Stimulated activated naive B cell treated with anti-CD40 and anti-IgM and Interleukin-4, amounts not matched to agents 10 μg/mL and 1 μg/mL and 100 μg/mL, for 72 hours (primary cell): ENCODE data around the gene CNPY3.
"Not testable (repeated sequence)": the region's sequence is repeated elsewhere in the genome, so short reads cannot be mapped to it uniquely, and the experiment has no call there.

ENCODE experiments used
- ATAC-seq, 2 donors: fragments of 150-1000 bp; cut with Tn5 transposase; replicated peaks; 2 replicates each; pipeline ENCODE4 v1.10.0; 2021; ENCODE audit warnings: moderate library complexity in 1 of 2
- DNase-seq: peaks from one replicate; pipeline ENCODE4 v3.0.0; 2021
- H3K27ac Mint-ChIP-seq: one replicate; pipeline ENCODE4 v1.8.0; 2022; ENCODE audit warnings: mild to moderate bottlenecking, mixed read lengths
- H3K27me3 Mint-ChIP-seq, 2 donors: one replicate each; pipeline ENCODE4 v1.8.0; 2022; ENCODE audit warnings: mixed read lengths in 2 of 2
- H3K36me3 Mint-ChIP-seq, 2 donors: one replicate each; pipeline ENCODE4 v1.8.0; 2022; ENCODE audit warnings: mixed read lengths in 2 of 2, mild to moderate bottlenecking in 1 of 2
- H3K4me1 Mint-ChIP-seq, 2 donors: one replicate each; pipeline ENCODE4 v1.8.0; 2022; ENCODE audit warnings: mixed read lengths in 2 of 2, mild to moderate bottlenecking in 1 of 2
- H3K4me3 Mint-ChIP-seq, 2 donors: one replicate each; pipeline ENCODE4 v1.8.0; 2022; ENCODE audit warnings: mild to moderate bottlenecking in 2 of 2, mixed read lengths in 2 of 2, moderate library complexity in 1 of 2
- H3K9me3 Mint-ChIP-seq, 2 donors: one replicate each; pipeline ENCODE4 v1.8.0; 2022; ENCODE audit warnings: mixed read lengths in 2 of 2, mild to moderate bottlenecking in 1 of 2

Gene CNPY3

DNA sequence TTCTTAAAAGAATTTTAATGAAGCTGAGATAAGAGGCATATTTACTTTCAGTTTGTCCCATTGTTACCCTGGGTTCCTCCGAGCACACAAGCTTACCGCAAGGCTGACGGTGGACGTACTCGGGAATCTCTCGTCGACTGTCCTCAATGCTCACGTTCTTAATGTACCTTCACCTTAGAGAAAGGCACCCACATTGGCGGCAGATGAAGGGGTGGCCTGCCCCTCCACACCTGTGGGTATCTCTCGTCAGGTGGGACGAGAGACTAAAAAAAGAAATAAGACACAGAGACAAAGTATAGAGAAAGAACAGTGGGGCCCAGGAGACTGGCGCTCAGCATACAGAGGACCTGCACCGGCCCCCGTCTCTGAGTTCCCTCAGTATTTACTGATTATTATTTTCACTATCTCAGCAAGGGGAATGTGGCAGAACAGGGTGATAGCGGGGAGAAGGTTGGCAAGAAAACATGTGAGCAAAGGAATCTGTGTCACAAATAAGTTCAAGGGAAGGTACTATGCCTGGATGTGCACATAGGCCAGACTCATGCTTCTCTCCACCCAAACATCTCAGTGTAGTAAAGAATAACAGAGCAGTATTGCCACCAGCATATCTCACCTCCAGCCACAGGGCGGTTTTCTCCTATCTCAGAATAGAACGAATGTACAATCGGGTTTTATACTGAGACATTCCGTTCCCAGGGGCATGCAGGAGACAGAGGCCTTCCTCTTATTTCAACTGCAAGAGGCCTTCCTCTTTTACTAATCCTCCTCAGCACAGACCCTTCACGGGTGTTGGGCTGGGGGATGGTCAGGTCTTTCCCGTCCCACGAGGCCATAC lies 26.6 kb upstream of the CNPY3 start:
- H3K9me3 Mint-ChIP-seq, DNase-seq, H3K36me3 Mint-ChIP-seq, H3K27ac Mint-ChIP-seq, H3K4me3 Mint-ChIP-seq, ATAC-seq, H3K27me3 Mint-ChIP-seq: not testable (repeated sequence)
- peaks cover 6 to 22% of the 10 kb centered on the region in 2 donors for H3K4me1 Mint-ChIP-seq

DNA sequence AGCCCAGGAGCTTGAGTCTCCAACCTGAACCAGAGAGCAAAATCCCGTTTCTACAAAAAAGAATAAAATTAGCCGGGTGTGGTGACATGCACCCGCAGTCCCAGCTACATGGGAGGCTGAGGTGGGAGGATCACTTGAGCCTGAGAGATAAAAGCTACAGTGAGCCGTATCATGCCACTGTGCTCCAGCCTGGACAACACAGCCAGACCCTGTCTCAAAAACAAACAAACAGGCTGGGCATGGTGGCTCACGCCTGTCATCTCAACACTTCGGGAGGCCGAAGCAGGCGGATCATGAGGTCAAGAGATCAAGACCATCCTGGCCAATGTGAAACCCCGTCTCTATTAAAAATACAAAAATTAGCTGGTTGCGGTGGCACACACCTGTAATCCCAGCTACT lies 24.8 kb upstream of the CNPY3 start:
- H3K27ac Mint-ChIP-seq = no peak overlapping the region
- H3K4me3 Mint-ChIP-seq = no peak overlapping the region
- H3K4me1 Mint-ChIP-seq = peaks cover 6 to 22% of the 10 kb centered on the region in 2 donors
- DNase-seq (no peak), ATAC-seq (no peak)
- H3K36me3 Mint-ChIP-seq = no peaks in the 10 kb centered on the region
- no peaks in the 10 kb centered on the region for H3K9me3 Mint-ChIP-seq
- H3K27me3 Mint-ChIP-seq = no peaks in the 10 kb centered on the region

DNA sequence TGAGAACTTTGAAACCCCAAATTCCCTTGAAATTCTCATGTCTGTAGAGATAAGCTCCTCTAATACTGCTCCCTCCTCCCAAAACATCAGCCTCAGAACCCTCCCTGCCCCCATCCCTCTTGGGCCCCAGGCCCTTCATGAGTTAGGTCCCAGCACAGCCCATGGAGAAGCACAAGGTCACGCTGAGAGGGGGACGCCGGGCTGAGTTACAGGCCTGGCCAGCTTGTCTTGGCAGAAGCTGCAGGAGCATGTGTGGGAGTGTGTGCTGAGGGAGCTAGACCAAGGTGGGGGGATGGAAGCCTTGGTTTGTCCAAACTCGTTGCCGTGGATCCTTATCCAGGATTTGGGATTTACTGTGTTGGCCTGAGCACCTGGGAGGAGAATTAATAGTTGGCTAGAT lies 21.9 kb upstream of the CNPY3 start:
- H3K4me3 Mint-ChIP-seq = no peak overlapping the region
- peaks cover 5 to 15% of the 10 kb centered on the region in 2 donors for H3K4me1 Mint-ChIP-seq
- no peaks in the 10 kb centered on the region for H3K9me3 Mint-ChIP-seq
- H3K27me3 Mint-ChIP-seq = peaks cover 5 to 8% of the 10 kb centered on the region in 2 donors
- no peaks in the 10 kb centered on the region for H3K36me3 Mint-ChIP-seq
- H3K27ac Mint-ChIP-seq = no peak overlapping the region
- DNase-seq (no peak), ATAC-seq (no peak)

DNA sequence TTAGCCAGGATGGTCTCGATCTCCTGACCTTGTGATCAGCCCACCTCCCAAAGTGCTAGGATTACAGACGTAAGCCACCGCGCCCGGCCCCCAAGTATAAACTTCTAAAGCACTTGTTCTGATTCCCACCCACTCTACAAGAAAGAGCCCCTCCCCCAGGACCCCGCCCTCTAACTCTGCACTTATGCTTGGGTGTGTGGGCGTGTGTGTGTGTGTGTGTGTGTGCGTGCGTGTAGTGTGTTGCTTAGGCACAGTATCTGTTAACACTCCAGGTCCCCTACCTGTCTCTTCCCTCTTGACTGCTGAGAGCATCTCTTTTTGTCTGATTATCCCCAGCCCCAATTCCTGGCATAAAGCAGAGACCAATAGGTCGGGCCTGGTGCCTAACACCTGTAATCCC lies 19.4 kb upstream of the CNPY3 start:
- H3K4me3 Mint-ChIP-seq = no peak overlapping the region
- DNase-seq (no peak), ATAC-seq (no peak)
- H3K9me3 Mint-ChIP-seq = no peaks in the 10 kb centered on the region
- no peaks in the 10 kb centered on the region for H3K36me3 Mint-ChIP-seq
- H3K4me1 Mint-ChIP-seq = peaks cover 3 to 6% of the 10 kb centered on the region in 2 donors
- peaks cover 5 to 11% of the 10 kb centered on the region in 2 donors for H3K27me3 Mint-ChIP-seq
- H3K27ac Mint-ChIP-seq = no peak overlapping the region

DNA sequence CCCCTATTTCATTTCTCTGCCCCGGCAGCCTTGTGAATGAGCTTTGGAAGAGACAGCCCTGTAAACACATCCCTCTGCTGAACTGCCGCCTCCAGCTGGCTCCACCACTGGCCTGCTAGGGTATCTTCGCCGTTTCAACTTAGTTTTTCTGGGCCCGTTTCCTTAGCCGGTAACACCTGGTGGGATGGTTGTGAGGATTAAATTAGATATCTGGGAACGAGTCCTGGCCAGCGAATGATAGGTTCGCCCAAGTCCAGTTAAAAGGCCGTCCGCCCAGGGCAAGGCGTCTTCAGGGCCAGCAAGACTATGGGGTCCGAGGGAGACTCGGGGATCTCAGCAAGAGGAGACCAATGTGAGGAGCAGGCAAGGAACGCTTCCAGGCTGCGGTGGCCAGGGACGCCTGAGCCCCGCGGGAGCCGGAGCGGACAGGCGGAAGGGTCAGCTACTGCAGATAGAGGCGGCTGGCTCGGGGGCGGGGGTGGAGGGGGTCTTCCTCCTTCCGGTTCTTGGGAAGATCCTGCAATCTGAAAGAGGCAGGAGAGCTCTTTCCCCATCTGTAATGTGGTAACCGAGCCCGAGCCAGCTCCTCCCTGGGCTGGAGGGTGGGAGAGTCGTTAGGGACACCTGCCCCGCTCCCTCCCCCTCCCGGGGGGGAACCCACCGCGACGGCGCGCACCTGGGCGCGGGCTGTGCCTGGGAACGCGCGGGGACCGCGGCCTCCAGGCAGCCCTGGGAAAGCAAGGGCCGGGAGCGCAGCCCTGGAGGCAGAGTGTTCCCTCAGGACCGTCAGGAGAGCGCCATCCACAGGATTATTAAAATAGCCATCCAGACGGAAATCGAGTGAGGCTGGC lies 17.9 kb upstream of the CNPY3 start:
- no peak for ATAC-seq
- Mint-ChIP-seq H3K4me1 (peaks cover 3 to 14% of the 10 kb centered on the region in 2 donors), H3K27ac (no peak overlapping the region), H3K4me3 (peak overlapping the region; percentile 10 to 70), H3K27me3 (peaks cover 5 to 11% of the 10 kb centered on the region in 2 donors), H3K36me3 (no peaks in the 10 kb centered on the region), H3K9me3 (no peaks in the 10 kb centered on the region)
- DNase-seq = no peak

DNA sequence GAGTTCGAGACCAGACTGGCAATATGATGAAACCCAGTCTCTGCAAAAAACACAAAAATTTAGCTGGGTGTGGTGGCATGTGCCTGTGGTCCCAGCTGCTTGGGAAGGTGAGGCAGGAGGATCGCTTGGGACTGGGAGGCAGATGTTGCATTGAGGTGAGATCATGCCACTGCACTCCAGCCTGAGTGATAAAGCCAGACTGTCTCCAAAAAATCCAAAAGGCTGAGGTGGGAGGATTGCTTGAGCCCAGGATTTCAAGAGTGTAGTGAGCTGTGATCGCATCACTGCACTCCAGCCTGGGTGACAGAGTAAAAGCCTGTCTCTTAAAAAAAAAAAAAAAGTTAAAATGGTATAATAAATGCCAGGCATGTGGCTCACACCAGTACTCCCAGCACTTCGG lies 14.7 kb upstream of the CNPY3 start:
- Mint-ChIP-seq H3K4me3 (no peak overlapping the region), H3K27ac (no peak overlapping the region), H3K36me3 (no peaks in the 10 kb centered on the region), H3K27me3 (peaks cover 5 to 11% of the 10 kb centered on the region in 2 donors), H3K9me3 (no peaks in the 10 kb centered on the region), H3K4me1 (peaks cover 5 to 14% of the 10 kb centered on the region in 2 donors)
- DNase-seq = no peak
- ATAC-seq = no peak

DNA sequence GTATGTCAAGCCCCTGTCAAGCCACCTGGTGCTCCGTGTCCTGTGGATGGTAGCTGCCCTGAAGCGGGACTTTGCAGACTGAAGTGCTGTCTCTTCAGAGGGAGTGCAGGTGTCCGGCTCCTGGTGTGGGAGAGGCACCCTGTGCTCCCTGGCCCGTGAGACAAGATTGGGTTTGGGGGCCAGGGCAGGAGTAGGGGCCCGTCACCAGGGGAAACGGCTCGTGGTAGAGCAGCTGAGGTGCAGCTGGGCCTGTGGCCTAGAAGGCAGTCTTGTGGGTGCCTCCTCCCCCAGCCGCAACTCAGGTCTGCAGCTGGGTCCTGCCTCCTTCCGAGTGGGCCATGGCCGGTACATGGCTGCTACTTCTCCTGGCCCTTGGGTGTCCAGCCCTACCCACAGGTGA lies 13.5 kb upstream of the CNPY3 start, which contains the start of gene PTCRA:
PTCRA (plus strand) TSS at position 322 of the 400 bp plus-strand sequence; CDS start at position 339, 17 bp downstream.
- Mint-ChIP-seq H3K9me3 (no peaks in the 10 kb centered on the region), H3K27ac (peak within 1 kb of the TSS; percentile 49), H3K27me3 (peaks cover 5 to 11% of the 10 kb centered on the region in 2 donors), H3K36me3 (no peaks in the 10 kb centered on the region), H3K4me3 (no peak within 1 kb of the TSS), H3K4me1 (peaks cover 5 to 14% of the 10 kb centered on the region in 2 donors)
- ATAC-seq (peak in 1 of 2 donors; percentile 41), DNase-seq (no peak)

DNA sequence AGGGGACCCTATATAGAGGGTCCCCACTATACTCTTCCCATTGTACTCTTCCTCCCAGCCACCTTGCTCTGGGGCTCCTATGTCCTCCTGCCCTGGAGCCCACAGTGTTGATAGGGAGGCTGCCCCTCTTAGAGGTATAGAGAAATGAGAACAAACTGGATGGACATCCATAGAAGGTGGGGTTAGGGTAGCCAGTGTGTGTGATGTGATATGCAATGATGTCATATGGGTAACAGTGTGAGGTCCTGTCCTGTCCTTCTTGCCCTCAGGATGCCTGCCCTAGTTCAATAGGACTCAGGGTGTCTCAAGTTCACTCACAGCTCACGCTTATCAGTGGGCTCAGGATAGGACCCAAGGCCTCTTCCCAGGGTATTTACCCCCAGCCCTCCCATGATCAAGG lies 13.0 kb upstream of the CNPY3 start:
- H3K27me3 Mint-ChIP-seq = peaks cover 1 to 8% of the 10 kb centered on the region in 2 donors
- ATAC-seq = no peak
- no peaks in the 10 kb centered on the region for H3K36me3 Mint-ChIP-seq
- H3K27ac Mint-ChIP-seq = peak overlapping the region; percentile 49
- no peaks in the 10 kb centered on the region for H3K9me3 Mint-ChIP-seq
- no peak overlapping the region for H3K4me3 Mint-ChIP-seq
- H3K4me1 Mint-ChIP-seq = peaks cover 3 to 12% of the 10 kb centered on the region in 2 donors
- no peak for DNase-seq

DNA sequence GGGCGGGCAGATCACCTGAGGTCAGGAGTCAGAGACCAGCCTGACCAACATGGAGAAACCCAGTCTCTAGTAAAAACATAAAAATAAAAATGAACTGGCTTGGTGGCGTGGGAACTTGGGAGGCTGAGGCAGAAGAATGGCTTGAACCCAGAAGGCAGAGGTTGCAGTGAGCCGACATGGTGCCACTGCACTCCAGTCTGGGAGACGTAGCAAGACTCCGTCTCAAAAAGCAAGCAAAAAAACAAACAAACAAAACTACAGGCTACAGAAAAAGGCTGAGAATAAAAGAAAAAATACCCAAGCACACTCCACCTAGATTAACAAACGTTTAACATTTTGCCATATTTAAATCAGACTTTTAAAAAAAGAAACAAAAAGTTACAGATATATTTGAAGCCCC lies 7.5 kb upstream of the CNPY3 start:
- no peak overlapping the region for H3K4me3 Mint-ChIP-seq

DNA sequence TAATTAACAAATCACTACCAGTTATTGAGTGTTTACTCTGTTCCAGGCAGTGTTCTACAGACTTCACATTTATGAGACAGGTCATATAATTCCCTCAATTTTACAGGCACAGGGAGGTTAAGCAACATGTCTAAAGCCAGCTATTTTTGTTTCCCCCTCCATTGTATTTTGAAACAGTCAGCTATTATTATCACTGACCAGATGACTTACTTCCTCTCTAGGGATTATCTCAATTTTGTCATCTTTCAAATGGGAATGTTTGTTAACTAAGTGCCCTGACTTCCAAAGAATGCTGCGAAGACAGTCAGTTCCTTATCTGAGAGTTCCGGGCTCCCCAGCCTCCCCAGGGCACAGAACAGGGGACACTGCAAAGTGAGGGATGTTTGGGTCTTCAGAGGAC lies 5.6 kb upstream of the CNPY3 start:
- Mint-ChIP-seq H3K9me3 (peaks cover 0 to 1% of the 10 kb centered on the region in 2 donors), H3K27me3 (no peaks in the 10 kb centered on the region), H3K27ac (no peak overlapping the region), H3K36me3 (peaks cover 2 to 3% of the 10 kb centered on the region in 2 donors), H3K4me3 (no peak overlapping the region), H3K4me1 (peaks cover 14 to 16% of the 10 kb centered on the region in 2 donors)
- no peak for DNase-seq
- ATAC-seq = no peak

More for the DNA sequence above, 7.5 kb upstream of the CNPY3 start:
- ATAC-seq (no peak), DNase-seq (no peak)
- H3K4me1 Mint-ChIP-seq = peaks cover 10 to 11% of the 10 kb centered on the region in 2 donors
- H3K27me3 Mint-ChIP-seq = no peaks in the 10 kb centered on the region
- H3K9me3 Mint-ChIP-seq = no peaks in the 10 kb centered on the region
- H3K27ac Mint-ChIP-seq = no peak overlapping the region
- H3K36me3 Mint-ChIP-seq = no peaks in the 10 kb centered on the region

DNA sequence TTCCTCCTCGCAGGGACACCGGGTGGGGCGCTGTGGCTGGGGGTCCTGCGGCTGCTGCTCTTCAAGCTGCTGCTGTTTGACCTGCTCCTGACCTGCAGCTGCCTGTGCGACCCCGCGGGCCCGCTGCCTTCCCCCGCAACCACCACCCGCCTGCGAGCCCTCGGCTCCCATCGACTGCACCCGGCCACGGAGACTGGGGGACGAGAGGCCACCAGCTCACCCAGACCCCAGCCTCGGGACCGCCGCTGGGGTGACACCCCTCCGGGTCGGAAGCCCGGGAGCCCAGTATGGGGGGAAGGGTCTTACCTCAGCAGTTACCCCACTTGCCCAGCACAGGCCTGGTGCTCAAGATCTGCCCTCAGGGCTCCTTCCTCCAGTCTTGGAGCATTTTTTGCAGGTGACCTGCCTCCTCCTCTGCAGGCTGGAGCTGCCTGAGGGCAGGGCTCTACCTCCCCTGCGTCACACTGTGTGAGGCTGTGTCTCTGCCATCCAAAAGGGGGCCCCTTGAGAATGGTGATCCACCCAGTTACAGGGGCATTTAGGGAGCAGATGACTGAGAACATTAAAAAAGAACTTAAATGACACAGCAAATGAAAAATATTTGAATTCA lies 3.9 kb upstream of the CNPY3 start:
- DNase-seq (no peak), ATAC-seq (no peak)
- Mint-ChIP-seq H3K9me3 (peaks cover 0 to 1% of the 10 kb centered on the region in 2 donors), H3K27me3 (no peaks in the 10 kb centered on the region), H3K27ac (no peak overlapping the region), H3K36me3 (peaks cover 5 to 6% of the 10 kb centered on the region in 2 donors), H3K4me1 (peaks cover 17 to 20% of the 10 kb centered on the region in 2 donors), H3K4me3 (no peak overlapping the region)

DNA sequence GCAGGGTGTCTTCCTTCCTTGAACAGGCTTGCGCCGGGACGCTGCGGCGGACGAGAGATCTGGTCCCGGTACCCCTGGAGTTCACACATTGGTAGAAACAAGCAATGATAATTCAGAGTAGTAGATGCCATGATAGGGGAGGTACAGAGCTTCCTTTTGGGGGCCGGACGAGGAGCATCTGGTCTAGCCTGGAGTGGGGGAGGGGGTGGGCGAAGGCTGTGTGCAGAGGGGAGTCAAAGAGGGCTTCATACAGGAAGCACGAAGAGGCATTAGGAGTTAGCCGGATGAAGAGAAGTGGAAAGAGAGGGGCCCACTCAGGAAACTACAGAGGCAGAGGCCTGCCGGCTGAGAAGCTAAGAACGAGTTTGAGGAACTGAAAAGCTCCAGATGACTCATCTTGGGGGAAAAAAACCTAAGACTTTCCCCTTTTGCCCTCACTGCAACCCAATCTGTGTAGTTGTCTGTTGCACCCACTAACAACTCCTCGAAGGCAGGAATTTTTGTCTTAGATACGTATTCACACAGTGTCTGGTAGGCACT lies 611 bp downstream of the CNPY3 start:
- Mint-ChIP-seq H3K36me3 (peaks cover 39 to 43% of the 10 kb centered on the region in 2 donors), H3K27ac (peak overlapping the region; percentile 96), H3K9me3 (peaks cover 0 to 1% of the 10 kb centered on the region in 2 donors), H3K4me1 (peaks cover 32 to 55% of the 10 kb centered on the region in 2 donors), H3K4me3 (peak overlapping the region; percentile 93 to 95), H3K27me3 (no peaks in the 10 kb centered on the region)
- ATAC-seq (peak; percentile 64), DNase-seq (peak; percentile 83)

DNA sequence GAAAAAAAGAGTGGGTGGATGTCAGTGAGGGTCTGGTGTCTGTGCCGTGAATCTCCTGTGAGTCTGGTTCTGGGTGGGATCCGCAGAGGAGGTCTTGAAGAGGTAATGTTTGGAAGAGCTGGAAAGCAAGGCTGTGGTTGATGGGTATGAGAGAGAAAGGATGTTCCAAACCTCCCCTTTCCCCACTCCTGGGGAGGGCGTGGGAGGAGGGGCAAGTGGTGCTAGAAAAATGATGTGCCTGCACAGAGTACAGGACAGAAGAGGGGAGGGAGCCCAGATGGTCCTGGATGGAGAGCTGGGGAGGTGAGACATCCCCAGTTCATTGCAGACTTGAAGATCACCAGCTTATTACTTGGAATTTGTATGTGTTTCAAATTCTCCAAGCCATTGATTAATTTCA lies 3.1 kb downstream of the CNPY3 start:
- Mint-ChIP-seq H3K36me3 (peaks cover 47 to 64% of the 10 kb centered on the region in 2 donors), H3K4me3 (peak overlapping the region; percentile 82 to 95), H3K27me3 (no peaks in the 10 kb centered on the region), H3K27ac (peak overlapping the region; percentile 9), H3K9me3 (peaks cover 0 to 1% of the 10 kb centered on the region in 2 donors), H3K4me1 (peaks cover 42 to 78% of the 10 kb centered on the region in 2 donors)
- no peak for ATAC-seq
- no peak for DNase-seq

DNA sequence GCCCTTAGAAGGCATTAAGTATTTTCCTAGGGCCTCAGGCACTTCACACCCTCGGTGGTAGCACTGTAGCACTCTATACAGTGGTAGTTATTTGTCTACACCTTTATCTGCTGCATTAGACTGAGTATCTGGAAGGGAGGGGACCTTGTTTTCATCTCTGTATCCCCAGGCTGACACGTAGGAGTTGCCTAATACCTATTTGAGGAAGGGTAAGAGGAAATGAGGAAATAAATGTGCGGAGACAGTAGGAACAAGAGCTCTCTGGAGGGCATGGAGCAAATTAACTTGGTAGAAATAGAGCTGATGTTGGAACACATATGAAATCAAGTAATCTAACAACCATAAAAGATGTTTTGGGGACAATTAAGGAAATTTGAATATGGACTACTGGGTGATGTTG lies 3.9 kb downstream of the CNPY3 start:
- DNase-seq = no peak
- H3K27me3 Mint-ChIP-seq = no peaks in the 10 kb centered on the region
- peaks cover 0 to 1% of the 10 kb centered on the region in 2 donors for H3K9me3 Mint-ChIP-seq
- H3K4me1 Mint-ChIP-seq = peaks cover 45 to 76% of the 10 kb centered on the region in 2 donors
- H3K36me3 Mint-ChIP-seq = peaks cover 52 to 70% of the 10 kb centered on the region in 2 donors
- no peak overlapping the region for H3K27ac Mint-ChIP-seq
- no peak for ATAC-seq
- peak overlapping the region; percentile 82 to 95 for H3K4me3 Mint-ChIP-seq
